ENCODE data around the gene AMZ1.

The AMZ1 gene

GRCh38 chr7:2651847-2652735 is 35.9 kb upstream of the AMZ1 start:
- no peak for DNase-seq

- DNase-seq, result no peak
Measured at GRCh38 chr7:2652736-2653060, 35.3 kb upstream of the AMZ1 start.

- DNase-seq, result no peak
Measured at GRCh38 chr7:2654059-2654458, 33.9 kb upstream of the AMZ1 start.

GRCh38 chr7:2655870-2656614 is 32.0 kb upstream of the AMZ1 start:
- DNase-seq, result no peak

- DNase-seq, result no peak
Measured at GRCh38 chr7:2657208-2657607, 30.8 kb upstream of the AMZ1 start.

GRCh38 chr7:2657920-2658671 is 29.9 kb upstream of the AMZ1 start:
- no peak for DNase-seq

GRCh38 chr7:2658941-2659340 is 29.1 kb upstream of the AMZ1 start:
- DNase-seq, result no peak

GRCh38 chr7:2659556-2660358 is 28.2 kb upstream of the AMZ1 start:
- no peak for DNase-seq

GRCh38 chr7:2660359-2661095 is 27.5 kb upstream of the AMZ1 start:
- no peak for DNase-seq

GRCh38 chr7:2661096-2661449 is 26.9 kb upstream of the AMZ1 start:
- DNase-seq, result no peak

GRCh38 chr7:2661602-2662272 is 26.3 kb upstream of the AMZ1 start:
- no peak for DNase-seq

GRCh38 chr7:2662273-2663120 is 25.5 kb upstream of the AMZ1 start:
- no peak for DNase-seq

GRCh38 chr7:2663121-2663886 is 24.7 kb upstream of the AMZ1 start:
- DNase-seq, result no peak

GRCh38 chr7:2663960-2664359 is 24.0 kb upstream of the AMZ1 start:
- DNase-seq, result no peak

GRCh38 chr7:2665359-2665791 is 22.6 kb upstream of the AMZ1 start:
- peak; percentile 65 for DNase-seq

- no peak for DNase-seq
Measured at GRCh38 chr7:2666155-2666554, 21.8 kb upstream of the AMZ1 start.

- peak; percentile 34 for DNase-seq
Measured at GRCh38 chr7:2666588-2667250, 21.3 kb upstream of the AMZ1 start.

- no peak for DNase-seq
Measured at GRCh38 chr7:2667843-2668242, 20.2 kb upstream of the AMZ1 start.

- no peak for DNase-seq
Measured at GRCh38 chr7:2668401-2668800, 19.6 kb upstream of the AMZ1 start.

Measured in NCI-H146 (cell line).